SU-DHL-6 (cell line): ENCODE measurements around the gene DCBLD2.

Source experiments
- CTCF ChIP-seq: fragments of 200-600 bp; sonication (generic); IDR thresholded peaks from one replicate; pipeline ENCODE4 v1.5.1; 2017; ENCODE audit warnings: antibody characterized with exemption, mild to moderate bottlenecking, low read length, moderate library complexity; ENCODE audit not compliant: insufficient read depth, poor library complexity, severe bottlenecking
- EZH2phosphoT487 ChIP-seq: fragments of 200-600 bp; sonication (generic), shearing (Covaris generic); conservative IDR thresholded peaks from 2 replicates; pipeline ENCODE4 v1.6.1; 2018; ENCODE audit warnings: mild to moderate bottlenecking, antibody characterized with exemption, low read length, moderate library complexity, mixed read lengths

- TF ChIP-seq CTCF (no peak), EZH2phosphoT487 (no peak)
These were observed 18.7 kb upstream of the DCBLD2 start for GRCh38 chr3:98920166-98920565.
